HL-60 (cell line): ENCODE data around the gene FANCM.

Source experiments
- TF ChIP-seq, protein P1 (sequence below): IDR thresholded peaks from one replicate; pipeline ENCODE4 v1.5.1; 2011; ENCODE audit warnings: low read length, control low read depth, inconsistent platforms; ENCODE audit not compliant: insufficient read depth
- TF ChIP-seq, protein P2 (sequence below): IDR thresholded peaks from 2 replicates; pipeline ENCODE4 v1.6.1; 2012; ENCODE audit warnings: low read depth; ENCODE audit not compliant: insufficient replicate concordance

DNA sequence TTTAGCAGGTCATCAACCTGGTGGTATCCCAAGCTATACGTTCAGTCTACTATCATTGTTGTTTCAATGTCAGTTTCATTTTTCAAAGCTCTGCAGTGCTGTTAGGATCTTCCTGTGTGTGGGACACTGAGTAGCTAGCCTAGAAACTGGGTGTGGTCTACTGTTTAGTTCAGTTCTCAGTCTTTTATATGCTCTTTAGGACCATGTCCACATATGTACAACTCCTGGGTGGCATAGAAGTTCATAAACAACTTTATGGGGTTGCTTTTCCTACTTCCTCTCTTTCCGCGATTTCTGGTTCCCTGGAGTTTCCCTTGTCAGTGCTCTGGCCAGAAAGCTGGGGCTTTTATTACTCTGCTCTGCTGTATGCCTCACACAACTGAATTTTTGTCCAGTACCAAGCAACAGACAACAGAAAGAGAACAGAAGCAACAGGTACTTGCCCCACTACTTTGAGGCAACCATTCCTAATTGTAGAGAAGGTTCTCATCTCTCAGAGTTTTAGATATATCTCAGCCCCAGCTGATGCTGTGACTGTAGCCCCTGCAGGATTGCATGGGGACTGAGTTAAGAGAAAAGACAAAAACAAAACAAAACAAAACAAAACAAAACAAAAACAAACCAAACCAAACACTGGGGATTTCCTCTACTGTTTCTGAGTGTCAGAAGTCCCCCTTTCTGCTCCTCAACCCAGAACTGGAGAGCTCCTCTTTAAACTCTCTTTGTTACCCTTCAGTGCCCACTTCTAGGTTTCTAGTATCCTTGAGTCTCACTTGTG, 86.9 kb downstream of the FANCM start:
- TF ChIP-seq, protein P1, sequence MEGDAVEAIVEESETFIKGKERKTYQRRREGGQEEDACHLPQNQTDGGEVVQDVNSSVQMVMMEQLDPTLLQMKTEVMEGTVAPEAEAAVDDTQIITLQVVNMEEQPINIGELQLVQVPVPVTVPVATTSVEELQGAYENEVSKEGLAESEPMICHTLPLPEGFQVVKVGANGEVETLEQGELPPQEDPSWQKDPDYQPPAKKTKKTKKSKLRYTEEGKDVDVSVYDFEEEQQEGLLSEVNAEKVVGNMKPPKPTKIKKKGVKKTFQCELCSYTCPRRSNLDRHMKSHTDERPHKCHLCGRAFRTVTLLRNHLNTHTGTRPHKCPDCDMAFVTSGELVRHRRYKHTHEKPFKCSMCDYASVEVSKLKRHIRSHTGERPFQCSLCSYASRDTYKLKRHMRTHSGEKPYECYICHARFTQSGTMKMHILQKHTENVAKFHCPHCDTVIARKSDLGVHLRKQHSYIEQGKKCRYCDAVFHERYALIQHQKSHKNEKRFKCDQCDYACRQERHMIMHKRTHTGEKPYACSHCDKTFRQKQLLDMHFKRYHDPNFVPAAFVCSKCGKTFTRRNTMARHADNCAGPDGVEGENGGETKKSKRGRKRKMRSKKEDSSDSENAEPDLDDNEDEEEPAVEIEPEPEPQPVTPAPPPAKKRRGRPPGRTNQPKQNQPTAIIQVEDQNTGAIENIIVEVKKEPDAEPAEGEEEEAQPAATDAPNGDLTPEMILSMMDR = no peak
- TF ChIP-seq, protein P2, sequence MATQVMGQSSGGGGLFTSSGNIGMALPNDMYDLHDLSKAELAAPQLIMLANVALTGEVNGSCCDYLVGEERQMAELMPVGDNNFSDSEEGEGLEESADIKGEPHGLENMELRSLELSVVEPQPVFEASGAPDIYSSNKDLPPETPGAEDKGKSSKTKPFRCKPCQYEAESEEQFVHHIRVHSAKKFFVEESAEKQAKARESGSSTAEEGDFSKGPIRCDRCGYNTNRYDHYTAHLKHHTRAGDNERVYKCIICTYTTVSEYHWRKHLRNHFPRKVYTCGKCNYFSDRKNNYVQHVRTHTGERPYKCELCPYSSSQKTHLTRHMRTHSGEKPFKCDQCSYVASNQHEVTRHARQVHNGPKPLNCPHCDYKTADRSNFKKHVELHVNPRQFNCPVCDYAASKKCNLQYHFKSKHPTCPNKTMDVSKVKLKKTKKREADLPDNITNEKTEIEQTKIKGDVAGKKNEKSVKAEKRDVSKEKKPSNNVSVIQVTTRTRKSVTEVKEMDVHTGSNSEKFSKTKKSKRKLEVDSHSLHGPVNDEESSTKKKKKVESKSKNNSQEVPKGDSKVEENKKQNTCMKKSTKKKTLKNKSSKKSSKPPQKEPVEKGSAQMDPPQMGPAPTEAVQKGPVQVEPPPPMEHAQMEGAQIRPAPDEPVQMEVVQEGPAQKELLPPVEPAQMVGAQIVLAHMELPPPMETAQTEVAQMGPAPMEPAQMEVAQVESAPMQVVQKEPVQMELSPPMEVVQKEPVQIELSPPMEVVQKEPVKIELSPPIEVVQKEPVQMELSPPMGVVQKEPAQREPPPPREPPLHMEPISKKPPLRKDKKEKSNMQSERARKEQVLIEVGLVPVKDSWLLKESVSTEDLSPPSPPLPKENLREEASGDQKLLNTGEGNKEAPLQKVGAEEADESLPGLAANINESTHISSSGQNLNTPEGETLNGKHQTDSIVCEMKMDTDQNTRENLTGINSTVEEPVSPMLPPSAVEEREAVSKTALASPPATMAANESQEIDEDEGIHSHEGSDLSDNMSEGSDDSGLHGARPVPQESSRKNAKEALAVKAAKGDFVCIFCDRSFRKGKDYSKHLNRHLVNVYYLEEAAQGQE = no peak
